Kidney epithelial cell (primary cell): Measurements from ENCODE around the gene CD58. TPM values are rescaled to one million over a fixed set of nuclear protein-coding genes. Genes with fewer than 3 reads are reported as not detected.

Experiments
- DNase-seq: peaks from one replicate; pipeline ENCODE4 v3.0.0-alpha.2; 2010; ENCODE audit warnings: low read depth
- H3K27me3 ChIP-seq: 2 replicates; pipeline ENCODE4 v1.6.0; 2011; ENCODE audit warnings: low read length; ENCODE audit not compliant: control insufficient read depth, insufficient read depth
- H3K36me3 ChIP-seq: 2 replicates; pipeline ENCODE4 v1.5.1; 2011; ENCODE audit warnings: low read length; ENCODE audit not compliant: control insufficient read depth, insufficient read depth
- H3K4me3 ChIP-seq: 2 replicates; pipeline ENCODE4 v1.5.1; 2011; ENCODE audit warnings: low read depth, mild to moderate bottlenecking, control low read depth, low read length
- CTCF ChIP-seq: IDR thresholded peaks from 2 replicates; pipeline ENCODE4 v1.5.1; 2011; ENCODE audit warnings: mild to moderate bottlenecking, moderate library complexity, low read length, control low read depth, inconsistent platforms; ENCODE audit not compliant: insufficient read depth, poor library complexity, severe bottlenecking
- total RNA-seq: library from RNA; depleted of rRNA; stranded (reverse); fragments of >200 nt; gene quantifications from 2 replicates; pipeline ENCODE4 v1.2.3, GENCODE V29; 2015

Gene CD58
- total RNA-seq, 1 donor from 2014 or later = 25.4 TPM

- DNase-seq = no peak
- no peak overlapping the region for H3K4me3 ChIP-seq
- no peak for TF ChIP-seq CTCF
- no peaks in the 10 kb centered on the region for H3K27me3 ChIP-seq
- no peaks in the 10 kb centered on the region for H3K36me3 ChIP-seq
Observed at GRCh38 chr1:116553386-116554115, 17.3 kb downstream of the CD58 start.

GRCh38 chr1:116546354-116546977 is 24.4 kb downstream of the CD58 start:
- no peak for TF ChIP-seq CTCF

GRCh38 chr1:116545359-116545705 is 25.5 kb downstream of the CD58 start:
- Histone ChIP-seq H3K27me3 (no peaks in the 10 kb centered on the region), H3K36me3 (peaks cover 2% of the 10 kb centered on the region), H3K4me3 (no peak overlapping the region)
- no peak for TF ChIP-seq CTCF
- no peak for DNase-seq

More at GRCh38 chr1:116546354-116546977, 24.4 kb downstream of the CD58 start:
- Histone ChIP-seq H3K36me3 (peaks cover 2% of the 10 kb centered on the region), H3K4me3 (no peak overlapping the region), H3K27me3 (no peaks in the 10 kb centered on the region)
- no peak for DNase-seq

- H3K36me3 ChIP-seq = peaks cover 2% of the 10 kb centered on the region
- no peak for TF ChIP-seq CTCF
- H3K4me3 ChIP-seq = no peak overlapping the region
- no peaks in the 10 kb centered on the region for H3K27me3 ChIP-seq
- DNase-seq = no peak
Observed at GRCh38 chr1:116544588-116545358, 26.1 kb downstream of the CD58 start.

GRCh38 chr1:116540088-116540487 is 30.7 kb downstream of the CD58 start:
- TF ChIP-seq CTCF = no peak
- DNase-seq = no peak

More at GRCh38 chr1:116540088-116540487, 30.7 kb downstream of the CD58 start:
- Histone ChIP-seq H3K4me3 (no peak overlapping the region), H3K27me3 (no peaks in the 10 kb centered on the region), H3K36me3 (peaks cover 2% of the 10 kb centered on the region)
